ENCODE measurements around the gene VIPR2.

The VIPR2 gene

DNA sequence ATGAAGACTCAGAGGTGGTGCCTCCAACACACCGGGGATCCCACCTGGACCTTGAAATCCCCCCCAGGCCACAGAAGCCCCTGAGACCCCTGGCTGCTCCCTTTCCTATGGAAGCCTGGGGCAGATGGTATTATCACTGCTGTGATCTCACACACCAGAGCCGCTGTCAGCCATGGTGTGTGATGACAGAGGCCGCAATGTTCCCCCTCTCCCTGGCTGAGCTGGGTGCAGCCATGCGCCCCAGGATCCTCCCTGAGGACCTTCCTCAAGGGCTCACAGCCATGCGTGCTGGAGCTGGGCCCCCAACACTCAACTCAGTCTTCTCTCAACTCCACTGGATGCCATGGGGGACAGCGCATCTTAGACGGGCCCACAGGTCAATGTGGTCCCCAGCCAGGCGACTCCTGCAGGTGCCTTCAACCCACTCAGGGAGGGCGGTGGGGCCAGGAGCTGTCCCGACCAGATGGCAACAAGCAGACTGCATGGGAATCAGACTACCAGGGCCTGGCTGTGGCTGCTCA lies 44.9 kb downstream of the VIPR2 start:
- Histone ChIP-seq H3K9me3 (no peaks in the 10 kb centered on the region), H3K36me3 (no peaks in the 10 kb centered on the region), H3K4me3 (ENCODE audit: low read depth in 1 of 2, low read length in 1 of 2) (no peak overlapping the region), H3K27me3 (no peaks in the 10 kb centered on the region), H3K27ac (no peak overlapping the region), H3K4me1 (ENCODE audit: control insufficient read depth in 1 of 2, insufficient read depth in 1 of 2, low read depth in 1 of 2, low read length in 1 of 2) (no peaks in the 10 kb centered on the region)
- TF ChIP-seq CTCF (IDR thresholded peaks at IDR 0.05), result no peak

- no peak for TF ChIP-seq CTCF (IDR thresholded peaks at IDR 0.05)
- no peaks in the 10 kb centered on the region for H3K9me3 ChIP-seq
- H3K4me1 ChIP-seq (ENCODE audit: control insufficient read depth in 1 of 2, insufficient read depth in 1 of 2, low read depth in 1 of 2, low read length in 1 of 2), result no peaks in the 10 kb centered on the region
- no peak overlapping the region for H3K27ac ChIP-seq
- H3K27me3 ChIP-seq, result no peaks in the 10 kb centered on the region
- no peaks in the 10 kb centered on the region for H3K36me3 ChIP-seq
- H3K4me3 ChIP-seq (ENCODE audit: low read depth in 1 of 2, low read length in 1 of 2), result no peak overlapping the region
These were observed 45.6 kb downstream of the VIPR2 start for GRCh38 chr7:159098811-159099655.

DNA sequence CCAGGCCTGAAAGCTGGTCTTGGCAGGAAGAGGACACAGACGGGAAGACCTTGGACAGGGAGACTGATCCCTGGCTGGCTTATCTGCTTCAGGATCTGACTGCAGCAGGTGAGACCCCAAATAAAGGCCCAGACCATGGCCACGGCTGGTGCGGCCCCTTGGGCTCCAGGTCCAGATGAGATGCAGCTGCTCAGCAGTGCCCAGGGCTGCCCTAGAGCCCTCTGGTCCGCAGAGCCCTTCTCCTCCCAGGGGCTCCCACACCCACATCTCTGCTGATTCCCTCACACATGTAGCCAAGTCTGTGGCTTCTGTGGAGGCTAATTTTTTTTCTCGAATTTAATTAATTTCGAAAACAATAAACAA lies 46.3 kb downstream of the VIPR2 start:
- Histone ChIP-seq H3K9me3 (no peaks in the 10 kb centered on the region), H3K4me1 (ENCODE audit: control insufficient read depth in 1 of 2, insufficient read depth in 1 of 2, low read depth in 1 of 2, low read length in 1 of 2) (no peaks in the 10 kb centered on the region), H3K27ac (no peak overlapping the region)

DNA sequence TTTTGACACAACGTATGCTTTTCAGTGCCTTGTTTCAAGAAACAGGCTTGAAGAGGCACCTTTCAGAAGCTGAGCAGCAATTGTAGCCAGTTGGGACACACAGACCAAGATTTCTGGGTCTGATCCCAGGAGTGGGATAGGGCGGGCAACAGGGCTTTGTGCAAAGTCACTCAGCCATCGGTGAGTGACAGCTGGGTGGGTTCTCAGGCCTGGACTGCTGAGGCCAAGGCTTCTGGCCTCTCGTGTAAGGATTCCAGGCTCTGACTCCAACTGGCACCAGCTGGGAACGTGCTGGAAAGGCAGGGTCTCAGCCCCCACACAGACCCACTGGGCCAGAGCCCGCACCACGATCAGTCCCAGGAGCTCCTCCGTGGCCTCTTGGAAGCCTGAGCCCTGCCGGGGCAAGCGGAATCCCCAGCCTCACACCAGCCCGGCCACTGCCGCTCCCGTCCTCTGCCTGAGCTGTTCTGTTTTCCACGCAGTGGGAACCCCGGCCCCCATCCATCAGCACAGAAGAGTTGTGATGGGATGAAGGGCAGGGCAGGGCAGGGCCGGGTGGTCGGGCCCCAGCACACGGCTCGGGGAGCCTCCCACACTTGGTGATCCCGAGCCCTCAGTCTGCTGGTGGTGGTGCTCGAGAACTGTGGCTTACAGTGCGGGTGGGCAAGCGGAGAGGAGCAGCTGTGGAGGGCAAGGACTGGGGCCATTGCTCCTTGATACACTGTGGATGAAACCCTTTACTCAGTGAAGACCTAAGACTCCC lies 46.8 kb downstream of the VIPR2 start:
- H3K36me3 ChIP-seq, result no peaks in the 10 kb centered on the region
- H3K27me3 ChIP-seq, result no peaks in the 10 kb centered on the region
- no peak overlapping the region for H3K4me3 ChIP-seq (ENCODE audit: low read depth in 1 of 2, low read length in 1 of 2)
- H3K9me3 ChIP-seq, result no peaks in the 10 kb centered on the region
- H3K4me1 ChIP-seq (ENCODE audit: control insufficient read depth in 1 of 2, insufficient read depth in 1 of 2, low read depth in 1 of 2, low read length in 1 of 2), result no peaks in the 10 kb centered on the region
- no peak overlapping the region for H3K27ac ChIP-seq
- TF ChIP-seq CTCF (IDR thresholded peaks at IDR 0.05), result no peak

More for the DNA sequence above, 46.3 kb downstream of the VIPR2 start:
- Histone ChIP-seq H3K27me3 (no peaks in the 10 kb centered on the region), H3K4me3 (ENCODE audit: low read depth in 1 of 2, low read length in 1 of 2) (no peak overlapping the region), H3K36me3 (no peaks in the 10 kb centered on the region)
- TF ChIP-seq CTCF (IDR thresholded peaks at IDR 0.05), result no peak

GRCh38 chr7:159096736-159097581 lies 47.7 kb downstream of the VIPR2 start:
- H3K36me3 ChIP-seq, result no peaks in the 10 kb centered on the region
- no peak overlapping the region for H3K27ac ChIP-seq
- H3K4me1 ChIP-seq (ENCODE audit: control insufficient read depth in 1 of 2, insufficient read depth in 1 of 2, low read depth in 1 of 2, low read length in 1 of 2), result no peaks in the 10 kb centered on the region
- H3K4me3 ChIP-seq (ENCODE audit: low read depth in 1 of 2, low read length in 1 of 2), result no peak overlapping the region
- TF ChIP-seq CTCF (IDR thresholded peaks at IDR 0.05), result no peak
- H3K27me3 ChIP-seq, result no peaks in the 10 kb centered on the region
- H3K9me3 ChIP-seq, result no peaks in the 10 kb centered on the region

Measured in neutrophil (primary cell).